Esophagus muscularis mucosa (tissue), 4 donors: ENCODE results near the gene TACR2.

Source experiments
- EP300 ChIP-seq: sonication (generic); formaldehyde crosslinking; IDR thresholded peaks from one replicate; pipeline ENCODE4 v1.6.1; 2017; ENCODE audit warnings: antibody characterized with exemption
- POLR2A ChIP-seq: fragments of 450-650 bp; IDR thresholded peaks from one replicate; pipeline ENCODE4 v1.6.1; 2017; ENCODE audit warnings: antibody characterized with exemption, moderate library complexity, mild to moderate bottlenecking, low read depth
- POLR2AphosphoS5 ChIP-seq, 2 donors: sonication (generic); formaldehyde crosslinking; IDR thresholded peaks; one replicate each; pipeline ENCODE4 v1.6.1; 2017; ENCODE audit warnings: antibody characterized with exemption in 2 of 2
- TF ChIP-seq, protein P1 (sequence below), 3 experiments: fragments of 200-600 bp in 2 of 3; fragments of 450-650 bp in 1 of 3; sonication (generic) in 2 of 3; IDR thresholded peaks; one replicate each; pipeline ENCODE4 v1.5.1; 2017 to 2019; ENCODE audit warnings: antibody characterized with exemption in 3 of 3, mild to moderate bottlenecking in 2 of 3, moderate library complexity in 1 of 3

DNA sequence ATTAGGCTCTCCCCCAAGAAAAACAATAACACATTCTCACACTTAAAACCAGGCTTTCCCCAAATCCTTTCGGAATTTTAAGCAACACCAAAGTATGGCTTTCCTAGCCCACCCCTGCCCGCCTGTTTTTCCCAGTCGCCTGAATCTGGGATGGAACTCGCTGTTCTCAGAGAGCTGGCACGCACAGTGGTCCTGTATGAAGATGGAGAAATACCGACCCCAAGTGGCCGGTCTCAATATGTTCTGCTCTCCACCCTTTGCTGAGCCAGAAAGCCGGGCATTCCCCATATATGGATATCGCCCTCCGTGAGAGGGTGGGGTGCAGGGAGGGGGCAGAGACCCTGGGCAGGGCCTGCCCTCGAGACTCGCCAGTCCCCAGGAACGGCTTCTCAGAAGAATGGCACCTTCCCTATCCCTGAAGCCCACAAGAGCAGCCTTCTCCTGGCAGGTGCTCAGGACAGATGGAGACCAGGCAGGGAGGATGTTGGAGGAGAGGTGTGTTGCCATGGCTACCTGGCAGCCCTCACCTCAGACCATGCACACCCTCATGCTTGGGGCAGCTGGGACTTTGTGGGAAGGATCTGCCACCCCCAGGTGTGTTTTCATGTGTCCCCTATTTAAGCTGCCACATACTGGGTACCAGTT lies 3.4 kb downstream of the TACR2 start:
- TF ChIP-seq, protein P1, sequence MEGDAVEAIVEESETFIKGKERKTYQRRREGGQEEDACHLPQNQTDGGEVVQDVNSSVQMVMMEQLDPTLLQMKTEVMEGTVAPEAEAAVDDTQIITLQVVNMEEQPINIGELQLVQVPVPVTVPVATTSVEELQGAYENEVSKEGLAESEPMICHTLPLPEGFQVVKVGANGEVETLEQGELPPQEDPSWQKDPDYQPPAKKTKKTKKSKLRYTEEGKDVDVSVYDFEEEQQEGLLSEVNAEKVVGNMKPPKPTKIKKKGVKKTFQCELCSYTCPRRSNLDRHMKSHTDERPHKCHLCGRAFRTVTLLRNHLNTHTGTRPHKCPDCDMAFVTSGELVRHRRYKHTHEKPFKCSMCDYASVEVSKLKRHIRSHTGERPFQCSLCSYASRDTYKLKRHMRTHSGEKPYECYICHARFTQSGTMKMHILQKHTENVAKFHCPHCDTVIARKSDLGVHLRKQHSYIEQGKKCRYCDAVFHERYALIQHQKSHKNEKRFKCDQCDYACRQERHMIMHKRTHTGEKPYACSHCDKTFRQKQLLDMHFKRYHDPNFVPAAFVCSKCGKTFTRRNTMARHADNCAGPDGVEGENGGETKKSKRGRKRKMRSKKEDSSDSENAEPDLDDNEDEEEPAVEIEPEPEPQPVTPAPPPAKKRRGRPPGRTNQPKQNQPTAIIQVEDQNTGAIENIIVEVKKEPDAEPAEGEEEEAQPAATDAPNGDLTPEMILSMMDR (IDR thresholded peaks at IDR 0.05) = peak; percentile 71 to 88 (median 82)
- TF ChIP-seq POLR2A (no peak), POLR2AphosphoS5 (IDR thresholded peaks at IDR 0.05) (peak; percentile 63 to 73), EP300 (no peak)
